ENCODE results near the gene SFN. TPM values are rescaled to one million over a fixed set of nuclear protein-coding genes. Genes with fewer than 3 reads are reported as not detected.
A peak's percentile ranks its signal among the peaks of the same experiment; 100 is the strongest.

The SFN gene
- total and polyA plus RNA-seq, 2 of the 13 experiments (the other 11 are each of a cell fraction or from before 2014, with no cell fraction given) = 4.3 to 5.6 TPM

DNA sequence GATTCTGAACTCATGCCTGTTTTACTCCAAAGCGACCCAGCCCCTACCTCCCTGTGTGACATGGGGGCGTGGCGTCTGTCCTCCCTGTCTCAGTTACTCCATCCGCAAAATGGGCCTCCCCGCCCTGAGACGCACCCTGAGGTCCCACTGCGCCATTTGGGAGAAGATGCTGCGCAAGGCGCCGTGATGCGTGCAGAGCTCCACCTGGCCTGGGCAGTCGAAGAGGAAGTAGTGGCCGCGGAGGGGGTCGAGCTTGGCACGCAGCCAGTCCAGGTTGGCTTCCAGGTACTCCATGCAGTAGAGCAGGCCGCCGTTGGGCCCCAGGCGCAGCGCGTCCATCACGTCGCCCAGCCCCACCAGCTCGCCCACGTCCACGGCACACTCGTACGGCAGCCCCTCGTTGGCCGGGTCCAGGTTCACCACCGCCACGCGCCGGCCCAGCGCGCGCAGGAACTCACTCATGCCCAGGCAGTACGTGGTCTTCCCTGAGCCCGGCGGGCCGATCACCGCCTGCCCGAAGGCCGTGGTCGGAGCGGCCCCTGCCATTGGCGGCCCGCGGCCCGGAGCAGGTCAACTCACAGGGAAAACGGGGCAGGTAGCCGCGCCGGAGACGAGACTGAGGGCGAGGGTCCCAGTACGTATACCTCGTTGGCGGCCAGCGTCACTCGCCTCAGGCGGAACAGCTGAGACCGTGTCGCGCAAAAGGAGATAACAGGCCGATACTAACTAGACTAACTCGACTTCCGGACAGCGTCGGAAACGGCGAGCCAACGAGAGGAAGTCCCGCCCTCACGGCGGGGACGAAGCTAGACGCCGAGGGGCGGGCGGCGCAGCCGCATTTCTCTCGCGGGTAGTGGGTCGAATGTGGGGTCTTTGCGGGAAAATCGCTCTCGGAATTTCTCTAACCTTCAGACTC, 26.9 kb downstream of the SFN start, which contains the start of gene GPN2 (continued):
- TF ChIP-seq MXD4 (CRISPR knock-in tag; IDR thresholded peaks at IDR 0.05) (0 out of 2 replicates have a peak, but pooled peaks have one; percentile 71), MEF2D (CRISPR knock-in tag; IDR thresholded peaks at IDR 0.05) (peak; percentile 30; the same call in 1 of the 2 replicates), SIN3B (IDR thresholded peaks at IDR 0.05; ENCODE audit: low read length) (no peak), ZNF781 (CRISPR knock-in tag; IDR thresholded peaks at IDR 0.05; ENCODE audit: borderline replicate concordance, not compliant biosample characterization) (no peak), THAP11 (CRISPR knock-in tag; IDR thresholded peaks at IDR 0.05) (peak; percentile 86), ZBTB1 (CRISPR knock-in tag; IDR thresholded peaks at IDR 0.05; ENCODE audit: borderline replicate concordance) (no peak), GATAD1 (CRISPR knock-in tag; IDR thresholded peaks at IDR 0.05) (peak; percentile 90), RFX5 (IDR thresholded peaks at IDR 0.05; ENCODE audit: low read depth, low read length) (no peak), ZNF343 (CRISPR knock-in tag; IDR thresholded peaks at IDR 0.05) (peak; percentile 90; the same call in 1 of the 2 replicates), PHF20 (CRISPR knock-in tag; IDR thresholded peaks at IDR 0.05) (peak; percentile 93), FOXP1 (IDR thresholded peaks at IDR 0.05) (no peak), FOXP1 (CRISPR knock-in tag; IDR thresholded peaks at IDR 0.05) (no peak), CCAR2 (optimal IDR thresholded peaks at IDR 0.05; ENCODE audit: low read depth, low read length) (no peak)
- TF ChIP-seq, protein P1, sequence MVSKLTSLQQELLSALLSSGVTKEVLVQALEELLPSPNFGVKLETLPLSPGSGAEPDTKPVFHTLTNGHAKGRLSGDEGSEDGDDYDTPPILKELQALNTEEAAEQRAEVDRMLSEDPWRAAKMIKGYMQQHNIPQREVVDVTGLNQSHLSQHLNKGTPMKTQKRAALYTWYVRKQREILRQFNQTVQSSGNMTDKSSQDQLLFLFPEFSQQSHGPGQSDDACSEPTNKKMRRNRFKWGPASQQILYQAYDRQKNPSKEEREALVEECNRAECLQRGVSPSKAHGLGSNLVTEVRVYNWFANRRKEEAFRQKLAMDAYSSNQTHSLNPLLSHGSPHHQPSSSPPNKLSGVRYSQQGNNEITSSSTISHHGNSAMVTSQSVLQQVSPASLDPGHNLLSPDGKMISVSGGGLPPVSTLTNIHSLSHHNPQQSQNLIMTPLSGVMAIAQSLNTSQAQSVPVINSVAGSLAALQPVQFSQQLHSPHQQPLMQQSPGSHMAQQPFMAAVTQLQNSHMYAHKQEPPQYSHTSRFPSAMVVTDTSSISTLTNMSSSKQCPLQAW (CRISPR knock-in tag; IDR thresholded peaks at IDR 0.05) = peak; percentile 58; the same call in 1 of the 2 replicates
- TF ChIP-seq, protein P2, sequence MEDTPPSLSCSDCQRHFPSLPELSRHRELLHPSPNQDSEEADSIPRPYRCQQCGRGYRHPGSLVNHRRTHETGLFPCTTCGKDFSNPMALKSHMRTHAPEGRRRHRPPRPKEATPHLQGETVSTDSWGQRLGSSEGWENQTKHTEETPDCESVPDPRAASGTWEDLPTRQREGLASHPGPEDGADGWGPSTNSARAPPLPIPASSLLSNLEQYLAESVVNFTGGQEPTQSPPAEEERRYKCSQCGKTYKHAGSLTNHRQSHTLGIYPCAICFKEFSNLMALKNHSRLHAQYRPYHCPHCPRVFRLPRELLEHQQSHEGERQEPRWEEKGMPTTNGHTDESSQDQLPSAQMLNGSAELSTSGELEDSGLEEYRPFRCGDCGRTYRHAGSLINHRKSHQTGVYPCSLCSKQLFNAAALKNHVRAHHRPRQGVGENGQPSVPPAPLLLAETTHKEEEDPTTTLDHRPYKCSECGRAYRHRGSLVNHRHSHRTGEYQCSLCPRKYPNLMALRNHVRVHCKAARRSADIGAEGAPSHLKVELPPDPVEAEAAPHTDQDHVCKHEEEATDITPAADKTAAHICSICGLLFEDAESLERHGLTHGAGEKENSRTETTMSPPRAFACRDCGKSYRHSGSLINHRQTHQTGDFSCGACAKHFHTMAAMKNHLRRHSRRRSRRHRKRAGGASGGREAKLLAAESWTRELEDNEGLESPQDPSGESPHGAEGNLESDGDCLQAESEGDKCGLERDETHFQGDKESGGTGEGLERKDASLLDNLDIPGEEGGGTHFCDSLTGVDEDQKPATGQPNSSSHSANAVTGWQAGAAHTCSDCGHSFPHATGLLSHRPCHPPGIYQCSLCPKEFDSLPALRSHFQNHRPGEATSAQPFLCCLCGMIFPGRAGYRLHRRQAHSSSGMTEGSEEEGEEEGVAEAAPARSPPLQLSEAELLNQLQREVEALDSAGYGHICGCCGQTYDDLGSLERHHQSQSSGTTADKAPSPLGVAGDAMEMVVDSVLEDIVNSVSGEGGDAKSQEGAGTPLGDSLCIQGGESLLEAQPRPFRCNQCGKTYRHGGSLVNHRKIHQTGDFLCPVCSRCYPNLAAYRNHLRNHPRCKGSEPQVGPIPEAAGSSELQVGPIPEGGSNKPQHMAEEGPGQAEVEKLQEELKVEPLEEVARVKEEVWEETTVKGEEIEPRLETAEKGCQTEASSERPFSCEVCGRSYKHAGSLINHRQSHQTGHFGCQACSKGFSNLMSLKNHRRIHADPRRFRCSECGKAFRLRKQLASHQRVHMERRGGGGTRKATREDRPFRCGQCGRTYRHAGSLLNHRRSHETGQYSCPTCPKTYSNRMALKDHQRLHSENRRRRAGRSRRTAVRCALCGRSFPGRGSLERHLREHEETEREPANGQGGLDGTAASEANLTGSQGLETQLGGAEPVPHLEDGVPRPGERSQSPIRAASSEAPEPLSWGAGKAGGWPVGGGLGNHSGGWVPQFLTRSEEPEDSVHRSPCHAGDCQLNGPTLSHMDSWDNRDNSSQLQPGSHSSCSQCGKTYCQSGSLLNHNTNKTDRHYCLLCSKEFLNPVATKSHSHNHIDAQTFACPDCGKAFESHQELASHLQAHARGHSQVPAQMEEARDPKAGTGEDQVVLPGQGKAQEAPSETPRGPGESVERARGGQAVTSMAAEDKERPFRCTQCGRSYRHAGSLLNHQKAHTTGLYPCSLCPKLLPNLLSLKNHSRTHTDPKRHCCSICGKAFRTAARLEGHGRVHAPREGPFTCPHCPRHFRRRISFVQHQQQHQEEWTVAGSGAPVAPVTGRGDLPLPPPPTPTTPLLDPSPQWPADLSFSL (CRISPR knock-in tag; IDR thresholded peaks at IDR 0.05) = no peak
- TF ChIP-seq, protein P3, sequence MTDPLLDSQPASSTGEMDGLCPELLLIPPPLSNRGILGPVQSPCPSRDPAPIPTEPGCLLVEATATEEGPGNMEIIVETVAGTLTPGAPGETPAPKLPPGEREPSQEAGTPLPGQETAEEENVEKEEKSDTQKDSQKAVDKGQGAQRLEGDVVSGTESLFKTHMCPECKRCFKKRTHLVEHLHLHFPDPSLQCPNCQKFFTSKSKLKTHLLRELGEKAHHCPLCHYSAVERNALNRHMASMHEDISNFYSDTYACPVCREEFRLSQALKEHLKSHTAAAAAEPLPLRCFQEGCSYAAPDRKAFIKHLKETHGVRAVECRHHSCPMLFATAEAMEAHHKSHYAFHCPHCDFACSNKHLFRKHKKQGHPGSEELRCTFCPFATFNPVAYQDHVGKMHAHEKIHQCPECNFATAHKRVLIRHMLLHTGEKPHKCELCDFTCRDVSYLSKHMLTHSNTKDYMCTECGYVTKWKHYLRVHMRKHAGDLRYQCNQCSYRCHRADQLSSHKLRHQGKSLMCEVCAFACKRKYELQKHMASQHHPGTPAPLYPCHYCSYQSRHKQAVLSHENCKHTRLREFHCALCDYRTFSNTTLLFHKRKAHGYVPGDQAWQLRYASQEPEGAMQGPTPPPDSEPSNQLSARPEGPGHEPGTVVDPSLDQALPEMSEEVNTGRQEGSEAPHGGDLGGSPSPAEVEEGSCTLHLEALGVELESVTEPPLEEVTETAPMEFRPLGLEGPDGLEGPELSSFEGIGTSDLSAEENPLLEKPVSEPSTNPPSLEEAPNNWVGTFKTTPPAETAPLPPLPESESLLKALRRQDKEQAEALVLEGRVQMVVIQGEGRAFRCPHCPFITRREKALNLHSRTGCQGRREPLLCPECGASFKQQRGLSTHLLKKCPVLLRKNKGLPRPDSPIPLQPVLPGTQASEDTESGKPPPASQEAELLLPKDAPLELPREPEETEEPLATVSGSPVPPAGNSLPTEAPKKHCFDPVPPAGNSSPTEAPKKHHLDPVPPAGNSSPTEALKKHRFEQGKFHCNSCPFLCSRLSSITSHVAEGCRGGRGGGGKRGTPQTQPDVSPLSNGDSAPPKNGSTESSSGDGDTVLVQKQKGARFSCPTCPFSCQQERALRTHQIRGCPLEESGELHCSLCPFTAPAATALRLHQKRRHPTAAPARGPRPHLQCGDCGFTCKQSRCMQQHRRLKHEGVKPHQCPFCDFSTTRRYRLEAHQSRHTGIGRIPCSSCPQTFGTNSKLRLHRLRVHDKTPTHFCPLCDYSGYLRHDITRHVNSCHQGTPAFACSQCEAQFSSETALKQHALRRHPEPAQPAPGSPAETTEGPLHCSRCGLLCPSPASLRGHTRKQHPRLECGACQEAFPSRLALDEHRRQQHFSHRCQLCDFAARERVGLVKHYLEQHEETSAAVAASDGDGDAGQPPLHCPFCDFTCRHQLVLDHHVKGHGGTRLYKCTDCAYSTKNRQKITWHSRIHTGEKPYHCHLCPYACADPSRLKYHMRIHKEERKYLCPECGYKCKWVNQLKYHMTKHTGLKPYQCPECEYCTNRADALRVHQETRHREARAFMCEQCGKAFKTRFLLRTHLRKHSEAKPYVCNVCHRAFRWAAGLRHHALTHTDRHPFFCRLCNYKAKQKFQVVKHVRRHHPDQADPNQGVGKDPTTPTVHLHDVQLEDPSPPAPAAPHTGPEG (CRISPR knock-in tag; IDR thresholded peaks at IDR 0.05) = peak; percentile 68; the same call in 1 of the 2 replicates

Measured in HepG2 (cell line).